ENCODE data around the gene BARD1. TPM values are rescaled to one million over a fixed set of nuclear protein-coding genes. Genes with fewer than 3 reads are reported as not detected.

Gene BARD1
- polyA plus RNA-seq, 1 experiment, result 4.2 TPM

DNA sequence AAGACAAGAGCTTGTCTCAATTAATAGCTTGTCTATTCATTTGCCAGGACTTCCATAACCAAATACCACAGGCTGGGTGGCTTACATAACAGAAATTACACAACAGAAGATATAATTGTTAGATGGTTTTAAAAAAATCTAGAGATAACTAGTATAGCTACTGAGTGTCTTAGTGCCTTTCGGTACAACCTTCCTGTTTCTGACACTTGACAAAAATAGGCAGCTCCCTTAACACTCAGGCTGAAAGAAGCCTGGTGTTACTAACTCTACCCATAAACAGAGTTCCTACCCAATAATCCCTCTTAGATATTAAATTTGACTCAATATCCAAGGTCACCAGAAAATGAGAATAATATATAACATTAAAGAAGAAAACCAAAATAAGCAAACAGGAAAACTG is 129.7 kb downstream of the BARD1 start:
- Histone ChIP-seq H3K27me3 (ENCODE audit: control insufficient read depth, insufficient read depth, low read length) (no peaks in the 10 kb centered on the region), H3K9me3 (ENCODE audit: control insufficient read depth, insufficient read depth, low read length) (no peaks in the 10 kb centered on the region), H3K4me3 (ENCODE audit: low read depth, low read length) (no peak overlapping the region), H3K27ac (ENCODE audit: low read depth, low read length) (no peak overlapping the region)
- ChIA-PET CTCF (no interaction called here), POLR2A (no interaction called here)
- DNase-seq (ENCODE audit: low read depth, low spot score), result no peak
- TF ChIP-seq CTCF (IDR thresholded peaks at IDR 0.05; ENCODE audit: low read depth, low read length), result no peak

- no peaks in the 10 kb centered on the region for H3K9me3 ChIP-seq (ENCODE audit: control insufficient read depth, insufficient read depth, low read length)
- POLR2A ChIA-PET, result no interaction called here
- CTCF ChIA-PET, result no interaction called here
- no peak for DNase-seq (ENCODE audit: low read depth, low spot score)
- H3K27ac ChIP-seq (ENCODE audit: low read depth, low read length), result no peak overlapping the region
- H3K4me3 ChIP-seq (ENCODE audit: low read depth, low read length), result no peak overlapping the region
- TF ChIP-seq CTCF (IDR thresholded peaks at IDR 0.05; ENCODE audit: low read depth, low read length), result no peak
- no peaks in the 10 kb centered on the region for H3K27me3 ChIP-seq (ENCODE audit: control insufficient read depth, insufficient read depth, low read length)
Observed at GRCh38 chr2:214676421-214677089, 132.9 kb downstream of the BARD1 start.

Small RNAs within 50 kb of the gene (small RNA-seq; reads per million reads assigned to genes)
- gene SNORA70I (ENCODE audit: insufficient read length, low read depth), result not detected

All from AG04450 (cell line).